Ovary (tissue), 9 donors: ENCODE results near the gene TACO1. TPM values are rescaled to one million over a fixed set of nuclear protein-coding genes. Genes with fewer than 3 reads are reported as not detected.

Experiments
- DNase-seq, 5 donors: peaks; one replicate each; pipeline ENCODE4 v3.0.0-alpha.2; 2019 to 2020
- H3K27ac ChIP-seq, 2 donors: fragments of 200-600 bp; one replicate each; pipeline versions ENCODE4 v1.5.1 to v1.8.0; 2019 to 2022
- H3K27me3 ChIP-seq: fragments of 200-600 bp; one replicate; pipeline ENCODE4 v1.8.0; 2022
- H3K36me3 ChIP-seq: fragments of 200-600 bp; sonication (generic); one replicate; pipeline ENCODE4 v1.5.1; 2019
- H3K4me1 ChIP-seq: one replicate; pipeline ENCODE4 v1.8.1; 2013; ENCODE audit warnings: mild to moderate bottlenecking, moderate library complexity; ENCODE audit not compliant: insufficient read depth
- H3K4me3 ChIP-seq: fragments of 200-600 bp; sonication (generic); one replicate; pipeline ENCODE4 v1.5.1; 2017
- H3K9me3 ChIP-seq, 2 donors: fragments of 200-600 bp in 1 of 2; sonication (generic) in 1 of 2; one replicate each; pipeline versions ENCODE4 v1.5.1 to v1.8.1; 2013 to 2019; ENCODE audit warnings: mild to moderate bottlenecking in 1 of 2, moderate library complexity in 1 of 2
- CTCF ChIP-seq, 3 donors: fragments of 450-650 bp in 2 of 3; fragments of 200-600 bp in 1 of 3; IDR thresholded peaks; one replicate each; pipeline versions ENCODE4 v1.5.1 to v1.8.0; 2016 to 2022; ENCODE audit warnings: antibody characterized with exemption in 3 of 3, mild to moderate bottlenecking in 1 of 3
- EP300 ChIP-seq: sonication (generic); formaldehyde crosslinking; IDR thresholded peaks from one replicate; pipeline ENCODE4 v1.6.1; 2017; ENCODE audit warnings: antibody characterized with exemption
- POLR2A ChIP-seq: fragments of 450-650 bp; IDR thresholded peaks from one replicate; pipeline ENCODE4 v1.6.1; 2017; ENCODE audit warnings: antibody characterized with exemption, mild to moderate bottlenecking, moderate library complexity
- WGBS, 3 donors: extraction: QIAGEN DNeasy Blood & Tissue Kit in 1 of 3; methylation state at CpG; one replicate each; pipeline versions ENCODE4 v1.1.5 to v1.1.7; 2013 to 2017; 5-methylcytosine and 5-hydroxymethylcytosine counted together
- intact Hi-C, 4 donors: fragments of 100-400 bp; cut with DNase I; formaldehyde crosslinking; loops; one replicate each; pipeline versions ENCODE4 v1.11.0 to v1.15.1; 2022 to 2023
- polyA plus RNA-seq, 2 donors: library from polyadenylated mRNA; stranded (reverse); fragments of 200-250 nt in 1 of 2; fragments of 350-450 nt in 1 of 2; fragmentation: Illumina TruSeq in 1 of 2; extraction: RNeasy Lipid Tissue Mini Kit (QIAGEN cat#74804) in 1 of 2; gene quantifications; one replicate each; pipeline ENCODE4 v1.2.3, GENCODE V29; 2013 to 2014
- total RNA-seq, 7 donors: library from RNA; depleted of rRNA in 2 of 7; stranded (reverse); fragments of >200 nt in 2 of 7; fragmentation: NEBNext Ultra II Directional in 3 of 7; extraction: Animal tissue kit (Norgen Biotek cat#: 25700) in 3 of 7; gene quantifications; one replicate each; pipeline versions ENCODE4 v1.1.0 to v1.2.4, GENCODE V29; 2016 to 2023
- donor health status: DM: no; HTN: no; CAD: no; lungs with moderate emphysema.
- donor health status: DM: no; HTN: no; CAD: no.
- donor health status: Bipolar disorder and iron deficiency.
- donor health status: DM: yes; HTN: yes; CAD: no.
- donor health status: DM: no; HTN: no; CAD: no.
- donor health status: DM: yes; HTN: yes; CAD: no.

TACO1 gene
- total and polyA plus RNA-seq, 9 donors = 7.4 to 24.9 (median 13.2) TPM

GRCh38 chr17:63578027-63578768 is 22.5 kb upstream of the TACO1 start:
- no peaks in the 10 kb centered on the region for H3K9me3 ChIP-seq
- peaks cover 2% of the 10 kb centered on the region for H3K4me1 ChIP-seq
- H3K27ac ChIP-seq = no peak overlapping the region
- WGBS, 3 donors = 39 to 67% (median 45%) methylated on average over 7 of the region's 7 CpGs
- H3K27me3 ChIP-seq = no peaks in the 10 kb centered on the region
- no peaks in the 10 kb centered on the region for H3K36me3 ChIP-seq
- no peak overlapping the region for H3K4me3 ChIP-seq
- TF ChIP-seq EP300 (no peak), CTCF (IDR thresholded peaks at IDR 0.05) (no peak), POLR2A (no peak)
- intact Hi-C loops = no loop called here
- no peak for DNase-seq

- no peak overlapping the region for H3K27ac ChIP-seq
- TF ChIP-seq CTCF (IDR thresholded peaks at IDR 0.05) (no peak), POLR2A (no peak), EP300 (no peak)
- no peaks in the 10 kb centered on the region for H3K36me3 ChIP-seq
- WGBS, 3 donors = 18 to 42% (median 27%) methylated on average over 5 of the region's 5 CpGs
- DNase-seq = no peak
- no peaks in the 10 kb centered on the region for H3K9me3 ChIP-seq
- no peaks in the 10 kb centered on the region for H3K27me3 ChIP-seq
- intact Hi-C loops = no loop called here
- H3K4me3 ChIP-seq = no peak overlapping the region
- peaks cover 2% of the 10 kb centered on the region for H3K4me1 ChIP-seq
These were observed 22.0 kb upstream of the TACO1 start for GRCh38 chr17:63578769-63579111.

- WGBS, 3 donors = 31 to 43% (median 40%) methylated on average over 11 of the region's 11 CpGs
- Histone ChIP-seq H3K36me3 (no peaks in the 10 kb centered on the region), H3K9me3 (no peaks in the 10 kb centered on the region), H3K27me3 (no peaks in the 10 kb centered on the region), H3K4me1 (peaks cover 2% of the 10 kb centered on the region), H3K4me3 (no peak overlapping the region), H3K27ac (no peak overlapping the region)
- peak in 1 of 5 donors; percentile 21 for DNase-seq
- intact Hi-C loops = no loop called here
- TF ChIP-seq EP300 = no peak
- TF ChIP-seq POLR2A = no peak
- TF ChIP-seq CTCF (IDR thresholded peaks at IDR 0.05) = no peak
These were observed 21.1 kb upstream of the TACO1 start for GRCh38 chr17:63579633-63580032.

- Histone ChIP-seq H3K9me3 (no peaks in the 10 kb centered on the region), H3K27me3 (no peaks in the 10 kb centered on the region), H3K36me3 (no peaks in the 10 kb centered on the region), H3K27ac (no peak overlapping the region), H3K4me1 (no peaks in the 10 kb centered on the region), H3K4me3 (no peak overlapping the region)
- DNase-seq = no peak
- TF ChIP-seq EP300 (no peak), POLR2A (no peak), CTCF (IDR thresholded peaks at IDR 0.05) (no peak)
- WGBS, 3 donors = 87 to 93% (median 93%) methylated on average over 5 of the region's 5 CpGs
- intact Hi-C loops = no loop called here
These were observed 12.9 kb upstream of the TACO1 start for GRCh38 chr17:63587770-63588169.
